ENCODE data around the gene CFP.

The CFP gene

DNA sequence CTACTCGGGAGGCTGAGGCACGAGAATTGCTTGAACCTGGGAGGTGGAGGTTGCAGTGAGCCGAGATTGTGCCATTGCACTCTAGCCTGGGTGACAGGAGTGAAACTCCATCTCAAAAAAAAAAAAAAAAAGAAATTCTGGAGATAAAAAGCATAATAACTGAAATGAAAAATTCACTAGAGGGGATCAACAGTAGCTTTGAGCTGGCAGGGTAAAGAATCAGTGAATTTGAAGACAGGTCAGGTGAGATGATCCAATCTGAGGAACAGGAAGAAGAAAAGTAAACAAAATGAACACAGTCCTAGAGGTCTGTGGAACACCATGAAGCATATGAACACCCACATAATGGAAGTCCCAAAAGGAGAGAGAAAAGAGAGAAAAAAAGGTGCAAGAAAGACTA is 32.5 kb downstream of the CFP start:
- no peak for DNase-seq

DNA sequence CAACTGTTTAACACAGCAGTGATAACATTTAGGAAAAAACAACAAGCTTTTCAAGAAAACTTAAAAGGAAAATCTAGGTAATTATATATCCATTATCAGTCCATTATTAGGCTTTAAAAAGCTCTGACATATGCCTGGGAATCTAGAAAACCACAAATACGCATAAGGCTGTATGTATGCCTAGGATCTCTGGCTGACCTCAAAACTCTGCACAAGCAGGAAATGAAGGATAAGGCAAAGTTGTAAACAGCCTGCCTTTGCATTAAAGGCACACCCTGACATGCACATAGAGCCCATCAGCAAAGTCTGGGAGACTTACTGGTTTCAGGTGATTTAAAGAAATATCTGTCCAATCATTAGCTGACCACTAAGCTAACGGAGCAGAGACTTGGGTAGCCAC is 33.5 kb downstream of the CFP start:
- DNase-seq: no peak

DNA sequence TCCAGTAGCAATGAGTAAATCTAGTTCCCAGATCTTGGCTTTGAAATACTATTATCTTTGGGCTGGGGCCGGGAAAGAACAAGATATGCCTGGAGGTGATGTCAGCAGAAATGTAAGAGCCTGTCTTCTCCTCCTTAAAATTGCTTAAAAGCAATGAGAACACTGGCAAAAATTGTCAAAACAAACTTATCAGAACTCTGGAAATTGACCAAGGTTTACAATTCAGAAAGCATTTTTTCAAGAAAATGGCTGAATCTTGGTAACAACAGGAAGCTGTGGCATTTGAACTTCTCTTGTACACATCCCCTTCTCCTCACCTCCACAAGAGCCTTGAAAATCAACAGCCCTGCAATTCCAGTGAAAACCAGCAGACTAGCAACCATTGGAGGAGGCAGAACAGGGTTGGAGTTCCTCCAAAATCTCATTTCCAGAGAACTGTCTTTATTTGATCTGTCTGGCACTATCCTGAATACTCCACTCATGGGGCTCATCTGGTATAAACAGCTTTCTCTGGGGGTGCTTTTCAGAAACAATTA is 33.9 kb downstream of the CFP start:
- no peak for DNase-seq

DNA sequence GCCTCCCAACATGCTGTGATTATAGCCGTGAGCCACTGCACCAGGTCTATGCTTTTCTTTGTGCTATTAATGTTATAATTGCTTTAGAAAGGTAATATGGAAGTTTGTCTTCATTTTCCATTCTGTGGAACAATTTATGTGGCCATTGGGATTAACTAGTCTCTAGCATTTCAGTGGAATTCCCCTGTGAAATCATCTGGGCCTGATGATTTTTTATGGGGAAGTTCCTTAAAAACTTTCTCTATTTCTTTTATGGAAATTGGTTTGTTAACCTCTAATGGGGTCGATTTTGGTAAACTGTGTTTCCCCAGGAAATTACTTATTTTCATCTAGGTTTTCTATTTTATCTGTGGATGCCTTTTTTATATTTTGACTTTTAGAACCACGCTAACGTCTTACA is 36.2 kb downstream of the CFP start:
- DNase-seq: no peak

- no peak for DNase-seq
These were observed 38.7 kb downstream of the CFP start for GRCh38 chrX:47590984-47591383.

GRCh38 chrX:47587906-47588735 is 41.6 kb downstream of the CFP start:
- no peak for DNase-seq

- no peak for DNase-seq
These were observed 42.4 kb downstream of the CFP start for GRCh38 chrX:47587091-47587891.

DNA sequence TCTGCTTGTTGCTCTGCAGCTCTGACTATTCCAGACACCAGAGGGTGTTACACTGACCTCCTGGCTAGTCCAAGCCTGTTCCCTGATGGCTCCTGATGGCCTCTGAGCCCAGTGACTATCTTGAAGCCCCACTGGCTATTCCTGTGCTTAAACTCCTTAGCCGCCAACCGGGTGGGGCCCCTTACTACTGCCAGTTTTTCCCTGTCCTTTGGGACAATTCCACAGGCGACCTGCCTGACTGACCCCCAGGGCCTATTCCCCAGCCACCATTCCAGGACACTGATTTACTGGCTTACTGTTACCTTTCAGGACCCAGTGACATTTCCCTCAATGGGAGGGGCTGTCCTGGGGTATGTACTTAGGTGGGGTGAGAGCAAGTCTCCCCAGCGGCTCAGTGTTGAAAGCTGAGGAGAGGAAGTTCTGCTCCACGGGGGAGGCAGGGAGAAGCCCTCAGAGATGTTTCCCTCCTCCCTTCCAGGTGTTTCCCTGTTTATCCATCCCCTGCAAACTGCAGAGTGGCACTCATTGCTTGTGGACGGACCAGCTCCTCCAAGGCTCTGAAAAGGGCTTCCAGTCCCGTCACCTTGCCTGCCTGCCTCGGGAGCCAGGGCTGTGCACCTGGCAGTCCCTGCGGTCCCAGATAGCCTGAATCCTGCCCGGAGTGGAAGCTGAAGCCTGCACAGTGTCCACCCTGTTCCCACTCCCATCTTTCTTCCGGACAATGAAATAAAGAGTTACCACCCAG is 43.5 kb downstream of the CFP start:
- DNase-seq: no peak

DNA sequence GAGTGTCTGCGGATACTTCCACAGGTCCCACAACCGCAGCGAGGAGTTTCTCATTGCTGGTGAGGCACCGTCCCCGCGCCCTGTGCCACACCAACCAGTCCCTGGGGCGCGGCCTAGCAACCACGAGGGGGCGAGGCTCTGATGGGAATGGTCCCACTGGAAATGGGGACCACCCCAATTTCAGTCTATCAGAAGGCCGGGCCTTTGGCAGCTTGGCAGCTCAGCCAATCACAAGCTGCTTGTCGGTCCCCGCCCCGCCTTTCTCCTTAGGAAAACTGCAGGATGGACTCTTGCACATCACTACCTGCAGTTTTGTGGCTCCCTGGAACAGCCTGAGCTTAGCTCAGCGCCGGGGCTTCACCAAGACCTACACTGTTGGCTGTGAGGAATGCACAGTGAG is 44.5 kb downstream of the CFP start:
- DNase-seq: no peak

DNA sequence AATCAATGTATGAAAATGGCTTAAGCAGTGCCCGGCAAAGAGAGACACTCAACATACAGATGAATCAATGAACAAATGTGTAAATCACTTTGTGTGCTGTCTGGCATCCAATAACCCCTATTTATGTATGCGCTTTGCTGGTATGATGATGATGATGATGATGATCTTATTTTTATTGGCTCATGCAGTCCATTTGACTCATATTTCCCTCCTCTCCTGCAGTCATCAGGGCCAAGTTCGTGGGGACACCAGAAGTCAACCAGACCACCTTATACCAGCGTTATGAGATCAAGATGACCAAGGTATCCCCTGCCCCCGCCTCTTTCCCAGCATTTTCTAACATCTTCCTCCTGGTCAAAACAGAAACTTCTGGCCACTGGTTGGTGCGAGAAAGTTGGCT is 45.0 kb downstream of the CFP start:
- DNase-seq: no peak

- no peak for DNase-seq
These were observed 46.4 kb downstream of the CFP start for GRCh38 chrX:47583240-47583861.

DNA sequence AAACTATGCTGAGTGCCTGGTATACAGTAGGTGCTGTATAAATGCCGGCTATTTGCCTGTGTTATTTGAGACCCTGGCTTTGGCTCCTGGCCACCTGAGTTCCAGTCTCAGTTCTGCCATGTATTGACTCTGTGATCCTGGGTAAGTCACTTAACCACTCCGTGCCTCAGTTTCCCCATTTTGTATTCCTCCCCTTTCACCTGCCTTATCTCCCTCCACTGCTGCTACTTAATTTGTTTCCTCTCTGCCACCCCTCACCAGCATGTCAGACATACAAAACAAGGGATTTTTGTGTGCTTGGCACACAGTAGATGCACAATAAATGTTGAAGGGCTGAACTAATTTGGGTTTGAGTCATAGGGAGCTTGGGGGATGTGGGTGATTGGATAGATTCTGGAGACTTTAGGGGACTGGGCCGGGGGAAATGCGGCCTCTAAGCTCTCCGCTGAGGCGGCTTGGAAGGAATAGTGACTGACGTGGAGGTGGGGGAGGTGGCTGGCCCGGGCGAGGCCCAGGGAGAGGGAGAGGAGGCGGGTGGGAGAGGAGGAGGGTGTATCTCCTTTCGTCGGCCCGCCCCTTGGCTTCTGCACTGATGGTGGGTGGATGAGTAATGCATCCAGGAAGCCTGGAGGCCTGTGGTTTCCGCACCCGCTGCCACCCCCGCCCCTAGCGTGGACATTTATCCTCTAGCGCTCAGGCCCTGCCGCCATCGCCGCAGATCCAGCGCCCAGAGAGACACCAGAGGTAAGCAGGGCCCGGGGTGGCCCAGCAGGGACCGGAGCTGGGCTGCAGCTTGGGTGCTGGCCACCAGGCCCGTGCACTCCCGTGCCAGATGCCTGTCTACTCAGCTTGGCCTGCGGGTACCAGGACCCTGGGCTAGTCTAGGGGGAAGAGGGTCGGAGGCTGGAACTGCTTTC is 47.7 kb downstream of the CFP start, which contains the start of gene TIMP1:
Gene TIMP1 (plus strand): TSS at position 706 of the 917 bp plus-strand sequence. CDS start 980 bp downstream, outside the sequence.
- DNase-seq: peak; percentile 84

GRCh38 chrX:47579537-47579936 is 50.2 kb downstream of the CFP start:
- DNase-seq: peak; percentile 60

- DNase-seq: no peak
These were observed 51.0 kb downstream of the CFP start for GRCh38 chrX:47578692-47579091.

- DNase-seq: no peak
These were observed 51.8 kb downstream of the CFP start for GRCh38 chrX:47577901-47578300.

GRCh38 chrX:47577424-47577823 is 52.3 kb downstream of the CFP start:
- no peak for DNase-seq

GRCh38 chrX:47576021-47576898 is 53.5 kb downstream of the CFP start:
- DNase-seq: no peak

- DNase-seq: no peak
These were observed 55.0 kb downstream of the CFP start for GRCh38 chrX:47574547-47575301.

- no peak for DNase-seq
These were observed 55.6 kb downstream of the CFP start for GRCh38 chrX:47574076-47574546.

Data from activated naive CD4-positive, alpha-beta T cell treated with Interleukin-2 at 50 U/mL for 16 hours (primary cell).